ENCODE data around the gene TNFSF15.

TNFSF15 gene

GRCh38 chr9:114803479-114804265 lies 2.2 kb downstream of the TNFSF15 start:
- no peaks in the 10 kb centered on the region for H3K9me3 ChIP-seq (ENCODE audit: control insufficient read depth, insufficient read depth, low read depth, low read length)
- no peak overlapping the region for H3K4me3 ChIP-seq (ENCODE audit: low read depth, low read length)
- H3K36me3 ChIP-seq (ENCODE audit: control insufficient read depth, insufficient read depth, low read length) = no peaks in the 10 kb centered on the region
- H3K9ac ChIP-seq (ENCODE audit: low read length) = no peak overlapping the region
- peaks cover 6% of the 10 kb centered on the region for H3K27me3 ChIP-seq (ENCODE audit: control insufficient read depth, insufficient read depth, low read length)
- peaks cover 31% of the 10 kb centered on the region for H3K4me1 ChIP-seq (ENCODE audit: control insufficient read depth, insufficient read depth, low read length)
- H3K27ac ChIP-seq (ENCODE audit: low read depth, low read length) = no peak overlapping the region

GRCh38 chr9:114799925-114800324 lies 5.9 kb downstream of the TNFSF15 start:
- peaks cover 19% of the 10 kb centered on the region for H3K4me1 ChIP-seq (ENCODE audit: control insufficient read depth, insufficient read depth, low read length)
- no peaks in the 10 kb centered on the region for H3K36me3 ChIP-seq (ENCODE audit: control insufficient read depth, insufficient read depth, low read length)
- H3K9ac ChIP-seq (ENCODE audit: low read length) = no peak overlapping the region
- no peak overlapping the region for H3K27ac ChIP-seq (ENCODE audit: low read depth, low read length)
- peaks cover 22% of the 10 kb centered on the region for H3K27me3 ChIP-seq (ENCODE audit: control insufficient read depth, insufficient read depth, low read length)
- H3K9me3 ChIP-seq (ENCODE audit: control insufficient read depth, insufficient read depth, low read depth, low read length) = no peaks in the 10 kb centered on the region
- no peak overlapping the region for H3K4me3 ChIP-seq (ENCODE audit: low read depth, low read length)

- H3K4me3 ChIP-seq (ENCODE audit: low read depth, low read length) = no peak overlapping the region
- H3K27ac ChIP-seq (ENCODE audit: low read depth, low read length) = no peak overlapping the region
- no peaks in the 10 kb centered on the region for H3K9me3 ChIP-seq (ENCODE audit: control insufficient read depth, insufficient read depth, low read depth, low read length)
- peaks cover 22% of the 10 kb centered on the region for H3K27me3 ChIP-seq (ENCODE audit: control insufficient read depth, insufficient read depth, low read length)
- no peak overlapping the region for H3K9ac ChIP-seq (ENCODE audit: low read length)
- H3K36me3 ChIP-seq (ENCODE audit: control insufficient read depth, insufficient read depth, low read length) = no peaks in the 10 kb centered on the region
- peaks cover 19% of the 10 kb centered on the region for H3K4me1 ChIP-seq (ENCODE audit: control insufficient read depth, insufficient read depth, low read length)
These were observed 6.4 kb downstream of the TNFSF15 start for GRCh38 chr9:114799441-114799840.

- no peak overlapping the region for H3K27ac ChIP-seq (ENCODE audit: low read depth, low read length)
- H3K36me3 ChIP-seq (ENCODE audit: control insufficient read depth, insufficient read depth, low read length) = no peaks in the 10 kb centered on the region
- H3K4me1 ChIP-seq (ENCODE audit: control insufficient read depth, insufficient read depth, low read length) = peaks cover 17% of the 10 kb centered on the region
- H3K9ac ChIP-seq (ENCODE audit: low read length) = no peak overlapping the region
- peaks cover 22% of the 10 kb centered on the region for H3K27me3 ChIP-seq (ENCODE audit: control insufficient read depth, insufficient read depth, low read length)
- no peaks in the 10 kb centered on the region for H3K9me3 ChIP-seq (ENCODE audit: control insufficient read depth, insufficient read depth, low read depth, low read length)
- H3K4me3 ChIP-seq (ENCODE audit: low read depth, low read length) = no peak overlapping the region
These were observed 6.9 kb downstream of the TNFSF15 start for GRCh38 chr9:114798780-114799427.

- Histone ChIP-seq H3K4me3 (ENCODE audit: low read depth, low read length) (no peak overlapping the region), H3K9ac (ENCODE audit: low read length) (no peak overlapping the region), H3K27me3 (ENCODE audit: control insufficient read depth, insufficient read depth, low read length) (peaks cover 16% of the 10 kb centered on the region; the same call in 1 of the 2 replicates), H3K9me3 (ENCODE audit: control insufficient read depth, insufficient read depth, low read depth, low read length) (no peaks in the 10 kb centered on the region), H3K27ac (ENCODE audit: low read depth, low read length) (no peak overlapping the region), H3K36me3 (ENCODE audit: control insufficient read depth, insufficient read depth, low read length) (no peaks in the 10 kb centered on the region), H3K4me1 (ENCODE audit: control insufficient read depth, insufficient read depth, low read length) (peaks cover 9% of the 10 kb centered on the region)
These were observed 7.7 kb downstream of the TNFSF15 start for GRCh38 chr9:114798101-114798500.

- no peaks in the 10 kb centered on the region for H3K36me3 ChIP-seq (ENCODE audit: control insufficient read depth, insufficient read depth, low read length)
- no peaks in the 10 kb centered on the region for H3K4me1 ChIP-seq (ENCODE audit: control insufficient read depth, insufficient read depth, low read length)
- no peak overlapping the region for H3K9ac ChIP-seq (ENCODE audit: low read length)
- no peaks in the 10 kb centered on the region for H3K9me3 ChIP-seq (ENCODE audit: control insufficient read depth, insufficient read depth, low read depth, low read length)
- H3K27ac ChIP-seq (ENCODE audit: low read depth, low read length) = no peak overlapping the region
- peaks cover 14% of the 10 kb centered on the region; the same call in 1 of the 2 replicates for H3K27me3 ChIP-seq (ENCODE audit: control insufficient read depth, insufficient read depth, low read length)
- H3K4me3 ChIP-seq (ENCODE audit: low read depth, low read length) = no peak overlapping the region
These were observed 13.4 kb downstream of the TNFSF15 start for GRCh38 chr9:114792396-114792795.

- H3K9ac ChIP-seq (ENCODE audit: low read length) = no peak overlapping the region
- no peaks in the 10 kb centered on the region for H3K9me3 ChIP-seq (ENCODE audit: control insufficient read depth, insufficient read depth, low read depth, low read length)
These were observed 14.1 kb downstream of the TNFSF15 start for GRCh38 chr9:114791736-114792135.

GRCh38 chr9:114791312-114791711 lies 14.5 kb downstream of the TNFSF15 start:
- Histone ChIP-seq H3K27ac (ENCODE audit: low read depth, low read length) (no peak overlapping the region), H3K4me1 (ENCODE audit: control insufficient read depth, insufficient read depth, low read length) (no peaks in the 10 kb centered on the region), H3K9ac (ENCODE audit: low read length) (no peak overlapping the region), H3K9me3 (ENCODE audit: control insufficient read depth, insufficient read depth, low read depth, low read length) (no peaks in the 10 kb centered on the region), H3K4me3 (ENCODE audit: low read depth, low read length) (no peak overlapping the region), H3K27me3 (ENCODE audit: control insufficient read depth, insufficient read depth, low read length) (peaks cover 5% of the 10 kb centered on the region; the same call in 1 of the 2 replicates), H3K36me3 (ENCODE audit: control insufficient read depth, insufficient read depth, low read length) (no peaks in the 10 kb centered on the region)

More at GRCh38 chr9:114791736-114792135, 14.1 kb downstream of the TNFSF15 start:
- no peak overlapping the region for H3K27ac ChIP-seq (ENCODE audit: low read depth, low read length)
- peaks cover 9% of the 10 kb centered on the region; the same call in 1 of the 2 replicates for H3K27me3 ChIP-seq (ENCODE audit: control insufficient read depth, insufficient read depth, low read length)
- no peaks in the 10 kb centered on the region for H3K4me1 ChIP-seq (ENCODE audit: control insufficient read depth, insufficient read depth, low read length)
- H3K36me3 ChIP-seq (ENCODE audit: control insufficient read depth, insufficient read depth, low read length) = no peaks in the 10 kb centered on the region
- H3K4me3 ChIP-seq (ENCODE audit: low read depth, low read length) = no peak overlapping the region

- no peak overlapping the region for H3K27ac ChIP-seq (ENCODE audit: low read depth, low read length)
- no peaks in the 10 kb centered on the region for H3K36me3 ChIP-seq (ENCODE audit: control insufficient read depth, insufficient read depth, low read length)
- H3K27me3 ChIP-seq (ENCODE audit: control insufficient read depth, insufficient read depth, low read length) = no peaks in the 10 kb centered on the region; the same call in 1 of the 2 replicates
- H3K9ac ChIP-seq (ENCODE audit: low read length) = no peak overlapping the region
- no peaks in the 10 kb centered on the region for H3K4me1 ChIP-seq (ENCODE audit: control insufficient read depth, insufficient read depth, low read length)
- H3K9me3 ChIP-seq (ENCODE audit: control insufficient read depth, insufficient read depth, low read depth, low read length) = no peaks in the 10 kb centered on the region
- no peak overlapping the region for H3K4me3 ChIP-seq (ENCODE audit: low read depth, low read length)
These were observed 15.3 kb downstream of the TNFSF15 start for GRCh38 chr9:114790521-114790920.

- H3K4me1 ChIP-seq (ENCODE audit: control insufficient read depth, insufficient read depth, low read length) = no peaks in the 10 kb centered on the region
- H3K36me3 ChIP-seq (ENCODE audit: control insufficient read depth, insufficient read depth, low read length) = no peaks in the 10 kb centered on the region
- H3K27ac ChIP-seq (ENCODE audit: low read depth, low read length) = no peak overlapping the region
- no peak overlapping the region for H3K4me3 ChIP-seq (ENCODE audit: low read depth, low read length)
- peaks cover 4% of the 10 kb centered on the region; the same call in 1 of the 2 replicates for H3K27me3 ChIP-seq (ENCODE audit: control insufficient read depth, insufficient read depth, low read length)
- H3K9me3 ChIP-seq (ENCODE audit: control insufficient read depth, insufficient read depth, low read depth, low read length) = no peaks in the 10 kb centered on the region
- H3K9ac ChIP-seq (ENCODE audit: low read length) = no peak overlapping the region
These were observed 16.8 kb downstream of the TNFSF15 start for GRCh38 chr9:114789006-114789405.

GRCh38 chr9:114787781-114788498 lies 17.9 kb downstream of the TNFSF15 start:
- Histone ChIP-seq H3K36me3 (ENCODE audit: control insufficient read depth, insufficient read depth, low read length) (no peaks in the 10 kb centered on the region), H3K27me3 (ENCODE audit: control insufficient read depth, insufficient read depth, low read length) (peaks cover 8% of the 10 kb centered on the region; the same call in 1 of the 2 replicates), H3K4me1 (ENCODE audit: control insufficient read depth, insufficient read depth, low read length) (no peaks in the 10 kb centered on the region), H3K4me3 (ENCODE audit: low read depth, low read length) (no peak overlapping the region), H3K9me3 (ENCODE audit: control insufficient read depth, insufficient read depth, low read depth, low read length) (no peaks in the 10 kb centered on the region), H3K27ac (ENCODE audit: low read depth, low read length) (no peak overlapping the region), H3K9ac (ENCODE audit: low read length) (no peak overlapping the region)

Measured in HUES6 (cell line).